ENCODE results near the gene METTL27.
"Not testable (repeated sequence)": the region's sequence is repeated elsewhere in the genome, so short reads cannot be mapped to it uniquely, and the experiment has no call there.

Gene METTL27

GRCh38 chr7:73812996-73813395, 29.3 kb downstream of the METTL27 start:
- no peak for FAIRE-seq

GRCh38 chr7:73811760-73812168, 30.6 kb downstream of the METTL27 start:
- FAIRE-seq: peak; percentile 78

GRCh38 chr7:73810998-73811360, 31.3 kb downstream of the METTL27 start:
- FAIRE-seq: no peak

- FAIRE-seq: no peak
Measured at GRCh38 chr7:73809467-73809951, 32.8 kb downstream of the METTL27 start.

- no peak for FAIRE-seq
Measured at GRCh38 chr7:73802459-73802858, 39.9 kb downstream of the METTL27 start.

GRCh38 chr7:73801577-73801976, 40.7 kb downstream of the METTL27 start:
- FAIRE-seq: peak; percentile 82

GRCh38 chr7:73799282-73800141, 42.8 kb downstream of the METTL27 start:
- FAIRE-seq: no peak

GRCh38 chr7:73797176-73797575, 45.1 kb downstream of the METTL27 start:
- FAIRE-seq: not testable (repeated sequence)

GRCh38 chr7:73796656-73797055, 45.7 kb downstream of the METTL27 start:
- not testable (repeated sequence) for FAIRE-seq

GRCh38 chr7:73795188-73795587, 47.1 kb downstream of the METTL27 start:
- FAIRE-seq: not testable (repeated sequence)

- not testable (repeated sequence) for FAIRE-seq
Measured at GRCh38 chr7:73791170-73791690, 51.1 kb downstream of the METTL27 start.

- FAIRE-seq: no peak
Measured at GRCh38 chr7:73789051-73789450, 53.3 kb downstream of the METTL27 start.

- not testable (repeated sequence) for FAIRE-seq
Measured at GRCh38 chr7:73787786-73788048, 54.6 kb downstream of the METTL27 start.

GRCh38 chr7:73786588-73786987, 55.7 kb downstream of the METTL27 start:
- FAIRE-seq: no peak
